SH-SY5Y (cell line): ENCODE measurements around the gene HADHA.

Experiments used
- GATA2 ChIP-seq: IDR thresholded peaks from 2 replicates; pipeline ENCODE4 v1.6.1; 2011; ENCODE audit warnings: mild to moderate bottlenecking, low read depth, low read length
- GATA3 ChIP-seq: IDR thresholded peaks from 2 replicates; pipeline ENCODE4 v1.6.1; 2011; ENCODE audit warnings: low read depth, mild to moderate bottlenecking, low read length, moderate library complexity

DNA sequence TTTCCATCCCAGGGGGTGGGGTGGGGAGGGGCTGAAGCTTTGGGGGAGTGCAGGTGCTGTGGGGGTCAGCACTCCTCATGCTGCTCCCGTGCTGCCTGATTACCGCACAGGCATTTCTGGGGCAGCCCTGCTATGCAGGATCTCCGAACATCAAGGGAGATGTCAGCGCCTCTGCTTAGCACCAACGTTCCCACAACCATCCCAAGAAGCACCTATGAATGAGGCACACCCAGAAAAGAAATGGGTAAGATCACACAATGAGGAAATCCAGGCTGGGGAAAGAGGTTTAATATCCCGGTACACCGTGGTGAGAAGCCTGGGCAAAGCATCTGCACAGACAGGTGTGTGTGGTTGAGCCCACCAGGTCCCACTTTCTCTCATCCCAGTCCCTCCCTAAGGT is 54.1 kb downstream of the HADHA start:
- TF ChIP-seq GATA2, result no peak
- TF ChIP-seq GATA3, result no peak
